Measurements from ENCODE around the gene RADX. TPM values are rescaled to one million over a fixed set of nuclear protein-coding genes. Genes with fewer than 3 reads are reported as not detected.

Gene RADX
- total and polyA plus RNA-seq, 2 donors (not counting 1 experiment from before 2014, with no cell fraction given), result 0.37 to 1.7 TPM

DNA sequence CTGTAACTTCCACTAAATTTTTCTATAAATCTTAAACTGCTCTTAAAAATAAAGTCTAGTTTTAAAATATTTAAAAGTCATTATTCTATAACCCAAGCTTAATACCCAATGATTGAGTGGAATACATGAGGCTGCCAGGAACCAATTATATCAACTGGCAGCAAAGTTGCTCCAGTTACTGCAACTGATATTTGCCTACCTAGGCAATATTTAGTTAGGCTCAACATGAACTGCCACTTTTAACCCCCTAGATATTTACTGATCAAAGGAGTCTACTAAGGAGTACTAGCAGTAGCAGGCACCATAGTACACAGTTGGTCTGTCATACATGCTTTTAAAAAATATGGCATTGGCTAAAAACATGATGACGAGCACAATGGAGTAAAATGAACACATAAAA, 29.9 kb upstream of the RADX start:
- Histone ChIP-seq H3K4me1 (ENCODE audit: control insufficient read depth, extremely low read depth, insufficient read depth, low read length) (no peaks in the 10 kb centered on the region), H3K4me2 (ENCODE audit: extremely low read depth, insufficient read depth, low read length) (no peak overlapping the region), H3K9me3 (ENCODE audit: control insufficient read depth, insufficient read depth, low read depth, low read length) (no peaks in the 10 kb centered on the region), H3K9ac (ENCODE audit: insufficient read depth, low read length) (no peak overlapping the region), H2AFZ (ENCODE audit: low read length) (no peak overlapping the region), H3K27me3 (ENCODE audit: control insufficient read depth, insufficient read depth, low read length) (no peaks in the 10 kb centered on the region), H3K4me3 (replicated peaks in 1 of 4; ENCODE audit: control extremely low read depth in 1 of 4, insufficient read depth in 1 of 4, low read depth in 3 of 4, low read length in 4 of 4) (no peak overlapping the region), H3K27ac (ENCODE audit: insufficient read depth, low read length) (no peak overlapping the region), H4K20me1 (ENCODE audit: control insufficient read depth, extremely low read depth, insufficient read depth, low read length) (no peaks in the 10 kb centered on the region), H3K36me3 (ENCODE audit: control insufficient read depth, insufficient read depth, low read length) (no peaks in the 10 kb centered on the region), H3K79me2 (ENCODE audit: control insufficient read depth, insufficient read depth, low read length) (no peaks in the 10 kb centered on the region)
- no peak for TF ChIP-seq EZH2 (IDR thresholded peaks at IDR 0.05; ENCODE audit: low read length, missing control alignments)
- TF ChIP-seq, protein P1, sequence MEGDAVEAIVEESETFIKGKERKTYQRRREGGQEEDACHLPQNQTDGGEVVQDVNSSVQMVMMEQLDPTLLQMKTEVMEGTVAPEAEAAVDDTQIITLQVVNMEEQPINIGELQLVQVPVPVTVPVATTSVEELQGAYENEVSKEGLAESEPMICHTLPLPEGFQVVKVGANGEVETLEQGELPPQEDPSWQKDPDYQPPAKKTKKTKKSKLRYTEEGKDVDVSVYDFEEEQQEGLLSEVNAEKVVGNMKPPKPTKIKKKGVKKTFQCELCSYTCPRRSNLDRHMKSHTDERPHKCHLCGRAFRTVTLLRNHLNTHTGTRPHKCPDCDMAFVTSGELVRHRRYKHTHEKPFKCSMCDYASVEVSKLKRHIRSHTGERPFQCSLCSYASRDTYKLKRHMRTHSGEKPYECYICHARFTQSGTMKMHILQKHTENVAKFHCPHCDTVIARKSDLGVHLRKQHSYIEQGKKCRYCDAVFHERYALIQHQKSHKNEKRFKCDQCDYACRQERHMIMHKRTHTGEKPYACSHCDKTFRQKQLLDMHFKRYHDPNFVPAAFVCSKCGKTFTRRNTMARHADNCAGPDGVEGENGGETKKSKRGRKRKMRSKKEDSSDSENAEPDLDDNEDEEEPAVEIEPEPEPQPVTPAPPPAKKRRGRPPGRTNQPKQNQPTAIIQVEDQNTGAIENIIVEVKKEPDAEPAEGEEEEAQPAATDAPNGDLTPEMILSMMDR (conservative IDR thresholded peaks at IDR 0.05 in 1 of 2, IDR thresholded peaks at IDR 0.05 in 1 of 2; ENCODE audit: low read depth in 1 of 2, low read length in 2 of 2), result no peak
- no peak for DNase-seq (ENCODE audit: low read depth in 2 of 2)

DNA sequence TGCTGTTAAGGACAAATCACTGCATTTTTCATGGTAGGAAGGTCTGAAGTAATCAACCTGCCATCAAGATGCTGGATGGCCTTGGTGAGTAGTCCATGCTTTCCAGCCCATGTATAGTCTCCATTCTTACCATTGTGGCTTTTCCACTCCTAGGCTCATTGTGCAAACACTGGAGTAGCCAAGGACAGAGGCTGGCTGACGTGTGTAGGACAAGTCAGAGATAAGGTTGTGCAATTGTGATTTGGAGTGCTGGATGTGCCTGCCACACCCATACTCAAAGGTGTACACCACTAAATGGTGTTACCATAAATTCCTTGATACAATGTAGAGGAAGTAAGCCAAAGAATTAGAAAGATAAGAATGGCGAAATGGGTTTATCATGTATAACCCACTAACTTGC, 26.3 kb upstream of the RADX start:
- no peak for DNase-seq (ENCODE audit: low read depth in 2 of 2)
- Histone ChIP-seq H3K27me3 (ENCODE audit: control insufficient read depth, insufficient read depth, low read length) (no peaks in the 10 kb centered on the region), H3K4me3 (replicated peaks in 1 of 4; ENCODE audit: control extremely low read depth in 1 of 4, insufficient read depth in 1 of 4, low read depth in 3 of 4, low read length in 4 of 4) (no peak overlapping the region), H3K9me3 (ENCODE audit: control insufficient read depth, insufficient read depth, low read depth, low read length) (no peaks in the 10 kb centered on the region), H2AFZ (ENCODE audit: low read length) (no peak overlapping the region), H4K20me1 (ENCODE audit: control insufficient read depth, extremely low read depth, insufficient read depth, low read length) (no peaks in the 10 kb centered on the region), H3K36me3 (ENCODE audit: control insufficient read depth, insufficient read depth, low read length) (no peaks in the 10 kb centered on the region), H3K9ac (ENCODE audit: insufficient read depth, low read length) (no peak overlapping the region), H3K79me2 (ENCODE audit: control insufficient read depth, insufficient read depth, low read length) (no peaks in the 10 kb centered on the region), H3K4me1 (ENCODE audit: control insufficient read depth, extremely low read depth, insufficient read depth, low read length) (no peaks in the 10 kb centered on the region), H3K4me2 (ENCODE audit: extremely low read depth, insufficient read depth, low read length) (no peak overlapping the region), H3K27ac (ENCODE audit: insufficient read depth, low read length) (no peak overlapping the region)
- TF ChIP-seq, protein P1 (conservative IDR thresholded peaks at IDR 0.05 in 1 of 2, IDR thresholded peaks at IDR 0.05 in 1 of 2; ENCODE audit: low read depth in 1 of 2, low read length in 2 of 2), result no peak
- TF ChIP-seq EZH2 (IDR thresholded peaks at IDR 0.05; ENCODE audit: low read length, missing control alignments), result no peak

DNA sequence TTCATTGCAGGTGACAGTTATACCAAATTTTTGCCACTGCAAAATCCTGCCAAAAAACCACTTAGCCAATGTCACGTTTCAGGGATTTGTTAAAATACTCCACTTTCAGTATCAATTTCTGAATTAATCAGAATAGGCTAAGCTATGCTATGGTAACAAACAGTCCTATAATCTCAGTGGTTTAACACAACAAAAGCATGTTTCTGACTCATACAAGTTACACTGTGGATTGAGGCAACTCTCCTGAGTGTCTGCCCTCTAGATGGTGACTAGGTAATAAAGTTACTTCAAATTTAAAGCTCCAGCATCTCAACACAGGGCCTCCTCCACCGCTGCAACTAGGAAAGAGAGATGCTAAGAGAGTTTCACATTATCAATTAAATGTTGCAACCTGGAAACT, 23.0 kb upstream of the RADX start:
- Histone ChIP-seq H3K9me3 (ENCODE audit: control insufficient read depth, insufficient read depth, low read depth, low read length) (no peaks in the 10 kb centered on the region), H3K4me1 (ENCODE audit: control insufficient read depth, extremely low read depth, insufficient read depth, low read length) (no peaks in the 10 kb centered on the region), H3K27me3 (ENCODE audit: control insufficient read depth, insufficient read depth, low read length) (no peaks in the 10 kb centered on the region), H3K9ac (ENCODE audit: insufficient read depth, low read length) (no peak overlapping the region), H3K4me2 (ENCODE audit: extremely low read depth, insufficient read depth, low read length) (no peak overlapping the region), H3K79me2 (ENCODE audit: control insufficient read depth, insufficient read depth, low read length) (no peaks in the 10 kb centered on the region), H4K20me1 (ENCODE audit: control insufficient read depth, extremely low read depth, insufficient read depth, low read length) (no peaks in the 10 kb centered on the region), H3K36me3 (ENCODE audit: control insufficient read depth, insufficient read depth, low read length) (no peaks in the 10 kb centered on the region), H2AFZ (ENCODE audit: low read length) (no peak overlapping the region), H3K27ac (ENCODE audit: insufficient read depth, low read length) (no peak overlapping the region), H3K4me3 (replicated peaks in 1 of 4; ENCODE audit: control extremely low read depth in 1 of 4, insufficient read depth in 1 of 4, low read depth in 3 of 4, low read length in 4 of 4) (no peak overlapping the region)
- no peak for DNase-seq (ENCODE audit: low read depth in 2 of 2)
- TF ChIP-seq, protein P1 (conservative IDR thresholded peaks at IDR 0.05 in 1 of 2, IDR thresholded peaks at IDR 0.05 in 1 of 2; ENCODE audit: low read depth in 1 of 2, low read length in 2 of 2), result no peak
- no peak for TF ChIP-seq EZH2 (IDR thresholded peaks at IDR 0.05; ENCODE audit: low read length, missing control alignments)
